T-helper 2 cell (primary cell): Measurements from ENCODE around the gene GLIPR1.
A peak's percentile ranks its signal among the peaks of the same experiment; 100 is the strongest.
"Not testable (repeated sequence)": the region's sequence is repeated elsewhere in the genome, so short reads cannot be mapped to it uniquely, and the experiment has no call there.

Experiments used
- DNase-seq, 5 experiments: peaks; one replicate each; pipeline versions ENCODE4 v3.0.0 to v3.0.0-alpha.2; 2012 to 2022

The GLIPR1 gene

DNA sequence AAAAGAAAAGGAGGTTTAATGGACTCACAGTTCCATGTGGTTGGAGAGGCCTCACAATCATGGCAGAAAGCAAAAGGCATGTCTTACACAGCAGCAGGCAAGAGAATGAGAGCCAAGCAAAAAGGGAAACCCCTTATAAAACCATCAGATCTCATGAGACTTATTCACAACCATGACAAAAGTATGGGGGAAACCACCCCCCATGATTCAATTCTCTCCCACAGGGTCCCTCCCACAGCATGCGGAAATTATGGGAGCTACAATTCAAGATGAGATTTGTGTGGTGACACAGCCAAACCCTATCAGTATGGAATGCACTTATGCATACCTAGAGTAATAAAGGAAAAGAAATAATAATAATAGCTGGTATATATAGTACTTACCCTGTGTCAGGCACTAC lies 4.5 kb upstream of the GLIPR1 start:
- peak in 1 of 5 experiments; percentile 23 for DNase-seq

DNA sequence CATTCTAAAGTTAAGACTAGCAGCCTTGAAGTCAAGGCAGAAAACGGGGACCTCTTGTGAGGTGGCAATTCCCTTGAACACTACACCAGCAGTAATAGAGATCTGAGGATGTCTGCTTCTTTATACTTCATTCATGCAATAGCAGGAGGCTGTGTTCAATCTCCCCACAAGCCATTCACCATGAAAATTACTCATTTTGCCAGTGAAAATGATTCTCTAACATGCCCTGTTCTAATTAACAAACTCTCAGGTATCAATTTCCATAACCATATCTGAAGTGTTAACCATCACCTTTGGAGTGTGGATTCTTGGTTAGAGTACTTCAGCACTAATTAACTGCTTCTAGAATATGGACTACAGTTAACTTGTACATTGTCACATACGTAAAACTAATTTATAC lies 3.4 kb upstream of the GLIPR1 start:
- no peak for DNase-seq

DNA sequence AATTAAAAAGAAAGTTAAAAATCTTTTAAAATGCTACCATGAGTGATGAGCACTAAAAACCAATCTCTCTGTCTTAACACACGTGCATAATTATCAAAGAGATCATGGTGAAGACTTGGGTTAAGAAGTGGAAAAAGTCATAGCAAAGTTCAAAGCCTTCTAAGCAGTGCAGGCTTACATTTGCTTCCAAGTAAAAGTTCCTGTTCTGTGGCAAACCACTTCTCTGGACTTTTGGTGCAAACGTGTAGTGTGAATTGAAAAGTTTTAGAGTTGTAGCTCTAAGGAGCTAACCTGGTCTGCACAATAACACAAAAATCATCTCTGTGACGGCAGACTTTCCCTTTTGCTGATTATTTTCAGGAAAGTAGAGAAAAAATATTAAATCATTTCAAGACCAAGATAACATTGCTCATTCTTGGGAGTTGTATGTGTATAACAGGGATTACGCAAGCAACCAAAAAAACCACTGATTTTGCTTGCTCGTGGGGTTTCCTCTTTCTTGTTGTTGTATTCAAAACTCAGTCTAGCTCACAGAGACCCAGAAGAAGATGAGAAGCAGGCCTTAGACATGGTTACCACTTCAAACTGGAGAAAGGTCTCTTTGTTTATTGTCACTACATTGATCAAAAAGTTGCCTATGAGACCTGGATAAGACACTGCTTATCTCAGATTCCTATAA lies 2.3 kb upstream of the GLIPR1 start:
- DNase-seq, result peak in 3 of 5 experiments; percentile 17 to 84 (median 66)

DNA sequence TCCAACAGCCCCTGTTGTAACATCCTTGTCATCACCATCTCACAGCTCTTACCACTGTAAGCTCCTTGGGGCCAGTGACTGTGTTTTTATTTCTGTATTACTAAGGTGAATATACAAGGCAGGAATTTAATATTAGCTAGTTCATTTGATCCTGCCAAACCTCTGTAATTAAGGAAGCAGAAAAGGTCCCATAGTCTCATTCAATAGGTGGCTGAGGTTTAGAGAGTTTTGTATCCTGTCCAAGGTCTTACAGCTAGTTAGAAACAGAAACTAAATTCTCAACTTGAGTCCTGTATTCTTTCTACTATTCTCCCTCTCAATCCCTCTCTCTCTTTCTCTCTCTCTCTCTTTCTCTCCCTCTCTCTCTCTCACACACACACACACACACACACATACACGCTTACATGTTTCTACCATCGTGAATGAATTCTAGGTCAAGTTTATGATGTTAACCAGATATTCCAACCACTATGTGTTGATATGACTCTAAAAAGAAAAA lies 543 bp upstream of the GLIPR1 start:
- DNase-seq, result peak in 2 of 5 experiments; percentile 57 to 77

DNA sequence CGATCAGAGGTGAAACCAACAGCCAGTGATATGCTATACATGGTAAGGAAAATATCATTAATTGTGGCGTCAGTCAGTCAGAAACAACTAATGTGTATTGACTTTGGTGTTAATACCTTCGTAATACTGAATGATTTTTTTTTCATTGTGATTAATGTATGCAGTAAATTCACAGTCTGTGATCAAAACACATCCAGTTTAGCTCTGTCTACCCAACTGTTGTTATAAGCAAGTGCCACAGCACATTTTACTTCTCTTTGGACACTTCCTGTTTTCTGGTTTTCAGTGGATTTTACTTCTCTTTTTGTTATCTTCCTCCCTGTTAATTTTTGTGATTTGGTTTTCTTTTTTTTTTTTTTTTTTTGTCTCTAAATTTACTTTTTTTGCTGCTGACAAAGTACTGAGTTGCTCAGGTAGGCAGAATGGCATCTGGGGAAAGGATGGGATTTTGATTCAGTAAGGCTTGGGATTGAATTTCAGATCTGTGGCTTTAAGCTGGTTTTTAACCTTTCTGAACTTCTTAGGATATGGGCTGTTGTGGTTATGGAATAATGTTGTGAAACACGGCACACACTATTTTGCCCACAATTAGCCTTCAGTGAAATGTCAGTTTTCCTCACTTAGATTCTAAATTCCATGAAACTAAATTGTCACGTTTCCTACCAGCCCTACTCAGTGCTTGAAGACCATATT lies 604 bp downstream of the GLIPR1 start:
- no peak for DNase-seq

DNA sequence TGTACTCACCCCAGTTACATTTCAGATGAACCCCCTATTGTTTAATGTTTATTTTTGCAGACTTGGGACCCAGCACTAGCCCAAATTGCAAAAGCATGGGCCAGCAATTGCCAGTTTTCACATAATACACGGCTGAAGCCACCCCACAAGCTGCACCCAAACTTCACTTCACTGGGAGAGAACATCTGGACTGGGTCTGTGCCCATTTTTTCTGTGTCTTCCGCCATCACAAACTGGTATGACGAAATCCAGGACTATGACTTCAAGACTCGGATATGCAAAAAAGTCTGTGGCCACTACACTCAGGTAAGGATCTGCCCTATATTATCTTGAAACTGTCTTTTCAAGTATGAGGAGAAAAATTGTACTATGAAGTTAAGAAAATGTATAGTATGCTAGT lies 1.2 kb downstream of the GLIPR1 start:
- peak in 1 of 5 experiments; percentile 11 for DNase-seq

DNA sequence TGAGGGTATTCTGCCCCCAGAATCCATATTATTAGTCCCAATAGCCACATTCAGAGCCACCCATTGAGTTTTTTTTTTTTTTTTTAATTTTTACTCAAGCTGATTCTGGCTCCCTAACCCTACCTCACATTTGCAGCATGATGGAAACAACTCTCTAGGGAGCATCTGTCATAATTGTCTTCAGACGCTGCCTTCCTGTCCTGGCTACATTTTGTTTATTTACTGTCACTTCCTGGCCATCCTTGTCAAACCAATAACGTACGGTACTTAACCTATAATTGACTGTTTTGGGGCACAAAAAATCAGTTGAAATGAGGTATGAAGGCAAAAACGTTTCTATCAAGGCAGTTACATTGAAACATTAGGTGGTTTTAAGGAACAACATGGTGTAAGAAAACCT lies 2.1 kb downstream of the GLIPR1 start:
- peak in 2 of 5 experiments; percentile 46 to 47 for DNase-seq

DNA sequence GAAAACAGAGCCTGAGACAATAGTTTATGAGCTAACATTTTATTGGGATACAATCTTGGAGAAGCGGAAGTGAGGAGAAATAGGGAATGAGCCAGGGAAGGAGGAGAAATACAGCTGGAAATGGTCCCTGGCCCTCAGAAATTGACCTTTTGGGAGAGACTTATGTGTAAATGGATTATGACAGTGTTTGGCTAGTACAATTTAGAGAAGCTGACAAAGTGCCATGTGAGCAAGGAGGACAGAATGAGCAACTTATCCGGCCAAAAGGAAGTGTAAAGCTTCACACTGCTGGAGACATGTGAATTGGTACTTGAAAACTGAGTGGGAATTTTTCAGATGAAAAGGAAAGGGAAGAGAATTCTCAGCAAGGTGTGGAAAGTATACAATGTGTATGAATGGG lies 2.9 kb downstream of the GLIPR1 start:
- DNase-seq, result no peak

DNA sequence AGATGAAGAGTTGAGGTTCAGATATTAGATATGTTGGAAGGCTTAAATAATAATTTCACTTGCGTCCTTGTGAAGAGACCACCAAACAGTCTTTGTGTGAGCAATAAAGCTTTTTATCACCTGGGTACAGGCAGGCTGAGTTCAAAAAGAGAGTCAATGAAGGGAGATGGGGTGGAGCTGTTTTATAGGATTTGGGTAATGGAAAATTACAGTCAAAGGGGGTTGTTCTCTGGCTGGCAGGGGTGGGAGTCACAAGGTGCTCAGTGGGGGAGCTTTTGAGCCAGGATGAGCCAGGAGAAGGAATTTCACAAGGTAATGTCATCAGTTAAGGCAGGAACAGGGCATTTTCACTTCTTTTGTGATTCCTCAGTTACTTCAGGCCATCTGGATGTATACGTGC lies 3.9 kb downstream of the GLIPR1 start:
- not testable (repeated sequence) for DNase-seq

DNA sequence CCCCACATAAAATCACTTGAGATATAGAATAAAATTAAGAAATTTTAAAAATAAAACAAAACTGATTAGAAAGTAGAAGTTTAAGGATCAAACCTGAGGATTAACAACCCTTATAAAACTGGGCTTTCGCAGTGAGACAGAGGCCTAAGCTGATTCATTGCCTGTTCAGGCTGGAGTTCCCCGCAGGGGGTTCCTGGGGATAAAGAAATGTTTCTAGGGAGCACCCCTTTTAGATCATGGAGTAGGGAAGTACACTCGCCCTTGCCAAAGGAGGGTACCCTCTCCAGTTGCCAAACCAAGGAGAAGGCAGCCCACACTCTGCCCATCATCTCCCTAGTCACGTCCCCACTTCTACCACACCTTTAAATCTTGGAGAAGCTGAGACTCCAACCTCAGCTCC lies 6.8 kb downstream of the GLIPR1 start:
- DNase-seq, result no peak

DNA sequence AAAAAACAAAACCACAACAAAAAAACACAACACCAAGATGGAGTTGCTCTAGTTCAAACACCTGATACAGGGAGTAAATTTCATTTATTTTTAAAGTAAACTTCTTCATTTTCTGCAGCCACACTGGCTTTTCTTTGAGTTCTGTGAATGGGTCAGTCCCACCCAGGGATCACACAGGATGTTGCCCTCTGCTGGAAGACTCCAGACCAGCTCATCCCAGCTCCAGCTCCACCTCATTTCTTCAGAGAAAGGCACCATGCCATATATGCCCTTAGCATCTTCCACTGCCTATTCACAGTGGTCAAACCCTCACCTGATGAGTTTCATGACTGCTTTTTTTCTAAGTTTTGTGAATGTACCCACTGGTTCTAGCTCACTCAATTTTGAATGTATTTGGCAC lies 8.0 kb downstream of the GLIPR1 start:
- DNase-seq, result peak in 1 of 5 experiments; percentile 16

DNA sequence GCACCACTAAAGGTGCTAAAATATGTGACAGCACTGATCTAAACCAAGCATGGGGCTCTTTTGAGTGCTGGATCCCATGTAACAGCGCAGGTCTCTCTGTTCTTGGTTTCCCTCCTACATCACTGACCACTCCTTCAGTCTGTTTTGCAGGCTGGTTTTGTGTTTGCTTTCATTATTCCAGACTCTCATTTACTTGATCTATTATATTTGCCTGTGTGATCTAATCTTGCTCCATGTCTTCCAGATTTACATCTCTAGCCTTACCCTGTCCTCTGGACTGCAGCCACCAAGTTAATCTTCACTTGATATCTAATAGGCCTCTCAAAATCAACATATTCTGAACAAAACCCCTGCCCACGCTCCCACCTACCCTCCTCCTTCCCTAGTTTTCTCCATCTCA lies 8.6 kb downstream of the GLIPR1 start:
- DNase-seq, result no peak

DNA sequence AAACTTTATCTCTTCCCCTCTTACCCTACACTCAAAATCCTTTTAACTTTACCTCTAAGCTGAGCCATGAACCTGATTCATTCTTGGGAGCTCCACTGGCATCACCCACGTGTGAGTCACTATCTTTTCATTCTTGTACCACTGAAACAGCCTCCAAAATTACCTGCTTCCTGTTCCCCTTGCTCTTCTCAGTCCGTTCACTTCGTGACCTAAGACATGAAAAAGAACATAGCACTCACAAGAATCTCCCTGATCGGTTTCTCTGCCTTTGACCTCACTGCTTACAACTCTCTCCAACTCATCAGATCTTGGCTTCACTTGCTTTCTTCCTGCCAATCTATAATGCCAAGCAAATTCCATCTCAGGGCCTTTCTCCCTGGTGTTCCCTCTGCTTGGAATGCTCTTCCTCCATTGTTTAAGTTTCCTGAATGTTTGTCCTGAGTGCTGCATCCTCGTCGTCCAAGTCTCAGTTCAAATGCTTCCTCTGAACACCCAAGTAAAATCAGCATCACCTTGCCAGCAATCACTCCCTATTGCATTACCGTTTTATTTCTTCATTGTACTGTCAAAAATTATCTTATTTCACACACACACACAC lies 9.2 kb downstream of the GLIPR1 start:
- DNase-seq, result peak in 1 of 5 experiments; percentile 46

DNA sequence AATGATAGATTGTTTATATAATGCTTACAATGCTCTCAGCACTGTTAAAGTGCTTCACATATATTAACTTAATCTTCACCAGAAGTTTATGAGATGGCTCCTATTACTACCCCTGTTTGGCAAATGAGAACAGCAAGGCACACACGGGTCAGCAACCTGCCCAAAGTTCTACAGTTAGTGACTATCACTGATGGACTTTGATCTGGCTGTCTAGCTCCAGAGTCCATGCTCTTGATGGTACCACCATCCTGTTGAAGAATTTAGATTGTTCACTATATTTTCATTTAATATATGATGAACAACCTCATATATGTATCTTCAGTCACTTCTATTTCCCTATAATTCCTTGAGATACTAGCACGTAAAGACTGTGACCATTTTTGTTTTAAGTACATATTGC lies 10.6 kb downstream of the GLIPR1 start:
- DNase-seq, result no peak

DNA sequence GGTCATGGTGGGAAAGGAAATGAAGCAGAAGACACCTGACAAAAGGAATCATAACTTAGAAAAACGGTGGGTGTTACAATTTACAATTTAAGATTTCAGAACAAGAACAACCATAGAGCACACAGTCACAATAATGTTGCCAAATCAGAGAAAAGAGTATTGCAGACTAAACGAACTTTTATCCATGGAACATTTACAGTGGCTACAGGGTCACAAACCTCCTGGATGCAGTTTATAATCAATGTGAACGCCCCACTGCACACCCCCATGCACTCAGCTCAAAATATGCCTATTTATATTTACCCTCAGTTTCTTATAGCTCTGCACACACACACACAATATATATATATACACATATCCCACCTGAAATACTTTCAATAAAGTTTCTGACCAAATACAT lies 22.9 kb downstream of the GLIPR1 start:
- DNase-seq, result no peak

DNA sequence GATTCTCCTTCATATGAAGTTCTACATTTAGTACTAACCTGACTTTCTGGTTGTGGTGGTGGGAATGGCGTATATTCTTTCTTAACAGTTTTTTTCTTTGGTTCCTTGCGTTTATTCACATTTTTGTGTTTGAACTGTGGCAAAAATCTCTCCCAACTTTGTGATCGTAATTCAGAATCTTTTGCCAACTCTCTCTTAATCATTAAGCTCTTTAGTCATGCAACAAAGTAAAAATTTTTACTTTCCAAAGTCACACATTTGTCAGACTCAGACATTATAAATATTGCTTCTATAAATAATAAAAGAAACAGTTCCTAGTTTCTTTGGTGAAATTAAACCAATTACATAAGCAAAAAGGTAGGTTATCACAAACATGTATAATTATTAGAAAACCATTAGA lies 23.3 kb downstream of the GLIPR1 start:
- no peak for DNase-seq

DNA sequence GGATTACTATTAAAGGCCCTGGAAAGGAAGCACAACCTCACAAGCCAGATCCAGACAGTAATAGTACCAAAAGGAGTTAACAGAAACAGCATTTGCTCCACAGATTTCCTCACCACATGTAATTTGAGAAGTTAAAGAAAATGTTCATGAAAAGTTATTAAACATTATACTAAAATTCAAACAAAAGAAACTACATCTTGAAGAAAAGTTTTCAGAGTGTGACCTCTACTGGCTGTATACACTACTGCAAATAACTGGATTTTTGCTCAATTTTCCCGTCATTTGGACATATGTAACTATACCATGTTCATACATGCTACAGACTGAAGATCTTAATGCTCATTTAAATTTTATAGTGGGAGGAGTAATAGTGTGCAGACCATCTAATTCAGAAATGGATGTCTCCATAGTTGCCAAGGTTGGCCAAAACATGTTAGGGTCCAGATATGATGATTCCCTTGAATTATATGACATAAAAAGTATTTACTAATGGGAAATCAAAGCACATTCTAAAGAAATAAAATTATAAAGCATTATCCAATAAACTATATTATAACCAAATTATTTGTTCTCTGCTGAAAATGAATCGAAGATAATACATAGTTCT lies 25.3 kb downstream of the GLIPR1 start:
- DNase-seq, result peak in 1 of 5 experiments; percentile 42

DNA sequence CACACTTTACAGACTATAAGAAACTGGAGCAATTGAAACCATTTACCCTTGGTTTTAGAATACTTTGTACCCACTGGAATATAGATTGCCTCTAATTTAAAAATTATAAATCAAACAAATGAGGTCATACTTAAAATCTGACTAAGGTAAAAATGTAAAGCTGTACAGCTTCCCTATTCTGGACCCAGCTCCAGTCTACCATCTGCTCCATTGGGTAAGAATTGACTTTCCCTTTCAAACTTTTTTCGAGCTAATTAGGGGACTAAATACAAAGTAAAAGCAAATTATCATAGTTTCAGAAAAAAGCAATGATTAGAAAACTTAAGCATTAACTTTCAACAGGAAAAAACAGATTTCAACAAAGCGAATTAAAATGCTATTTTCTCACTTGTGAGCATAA lies 26.5 kb downstream of the GLIPR1 start:
- DNase-seq, result no peak

DNA sequence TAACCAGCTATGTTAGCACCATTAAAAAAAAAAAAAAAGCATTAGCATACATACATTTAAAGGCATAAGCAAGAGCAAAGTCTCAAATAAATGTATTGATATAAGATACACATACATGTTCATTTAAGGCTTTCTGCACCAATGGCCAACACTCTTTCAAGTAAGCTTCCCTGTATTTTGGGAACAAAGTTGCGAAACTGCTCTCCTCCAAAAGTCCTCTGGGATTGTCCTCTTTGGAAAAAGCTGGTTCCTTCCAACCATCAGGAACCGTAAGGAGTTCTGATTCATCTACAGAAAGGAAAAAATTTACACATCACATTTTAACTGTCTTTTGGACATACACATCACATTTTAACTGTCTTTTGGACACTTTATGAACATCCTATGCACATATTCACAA lies 27.6 kb downstream of the GLIPR1 start:
- no peak for DNase-seq

DNA sequence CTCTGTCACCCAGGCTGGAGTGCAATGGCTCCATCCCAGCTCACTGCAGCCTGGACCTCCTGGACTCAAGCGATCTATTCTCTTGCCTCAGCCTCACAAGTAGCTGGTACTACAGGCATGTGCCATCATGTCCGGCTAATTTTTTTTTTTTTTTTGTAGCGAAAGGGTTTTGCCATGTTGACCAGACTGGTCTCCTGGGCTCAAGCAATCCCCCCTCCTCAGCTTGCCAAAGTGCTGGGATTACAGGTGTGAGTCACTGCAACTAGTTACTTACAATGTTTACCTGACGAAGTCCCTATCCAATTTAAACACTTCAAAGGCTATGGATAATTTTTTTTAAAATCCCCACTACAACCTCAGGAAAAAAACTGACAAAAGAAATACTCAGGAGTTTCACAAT lies 29.1 kb downstream of the GLIPR1 start:
- no peak for DNase-seq

DNA sequence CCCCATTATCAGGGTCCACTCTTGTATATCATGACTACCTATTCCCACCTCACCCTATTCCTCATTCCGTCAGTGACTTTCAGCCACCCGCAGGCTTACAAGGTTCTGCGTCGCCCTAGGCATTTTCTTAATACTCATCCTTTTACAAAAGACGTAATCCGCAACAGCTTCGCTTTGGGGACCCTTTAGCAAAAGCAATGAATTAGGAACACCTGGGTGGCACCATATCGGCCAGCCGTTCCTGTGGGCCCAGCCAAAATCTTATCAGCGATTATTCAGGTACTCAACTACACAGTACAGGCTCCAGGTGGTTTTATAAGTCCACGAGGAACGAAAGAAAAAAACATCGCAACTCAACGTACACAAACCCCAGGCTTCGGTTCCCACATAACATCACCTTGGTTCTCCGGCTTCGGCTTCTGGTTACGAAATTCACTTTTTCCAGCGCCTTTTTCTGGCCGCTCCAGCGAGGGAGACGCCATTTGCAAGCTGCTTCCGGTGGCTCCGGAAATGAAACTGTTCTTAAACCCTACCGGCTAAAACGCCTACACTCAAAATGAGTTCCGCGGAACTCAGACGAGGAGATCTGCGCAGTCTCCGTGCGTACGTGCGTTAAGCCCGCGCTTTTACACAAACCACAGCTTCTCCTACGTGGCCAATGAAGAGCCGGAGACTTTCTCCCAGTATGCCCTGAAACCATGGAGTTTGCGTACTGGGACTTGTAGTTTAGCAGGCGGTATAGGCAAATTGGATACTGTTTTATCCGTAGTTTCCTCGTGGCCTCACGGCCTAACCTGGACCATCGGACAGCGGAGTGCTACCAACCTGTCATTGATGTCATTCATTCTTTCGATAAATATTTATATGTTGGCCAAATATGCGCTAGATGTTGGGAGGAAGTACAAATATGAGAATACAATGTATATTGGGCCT lies 30.8 kb downstream of the GLIPR1 start, which contains the start of gene KRR1:
Gene KRR1, minus strand, starts transcription at position 494 of the 933 bp plus-strand sequence. Its CDS starts 12 bp downstream, at position 482.
- peak; percentile 57 to 99 (median 83) for DNase-seq

DNA sequence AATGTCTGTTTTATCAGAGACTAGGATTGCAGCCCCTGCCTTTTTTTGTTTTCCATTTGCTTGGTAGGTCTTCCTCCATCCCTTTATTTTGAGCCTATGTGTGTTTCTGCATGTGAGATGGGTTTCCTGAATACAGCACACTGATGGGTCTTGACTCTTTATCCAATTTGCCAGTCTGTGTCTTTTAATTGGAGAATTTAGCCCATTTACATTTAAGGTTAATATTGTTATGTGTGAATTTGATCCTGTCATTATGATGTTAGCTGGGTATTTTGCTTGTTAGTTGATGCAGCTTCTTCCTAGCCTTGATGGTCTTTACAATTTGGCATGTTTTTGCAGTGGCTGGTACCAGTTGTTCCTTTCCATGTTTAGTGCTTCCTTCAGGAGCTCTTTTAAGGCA lies 40.7 kb downstream of the GLIPR1 start:
- not testable (repeated sequence) for DNase-seq
